K562 (cell line): ENCODE data around the gene ARNT2. TPM values are rescaled to one million over a fixed set of nuclear protein-coding genes. Genes with fewer than 3 reads are reported as not detected.

Experiments used
- ATAC-seq: fragments of 200-7000 bp; cut with Tn5 transposase; 3 replicates; pipeline ENCODE4 v1.9.1; 2020; ENCODE audit warnings: moderate library complexity
- BruUV-seq: library from RNA; stranded (reverse); fragments of 400-500 nt; replicated peaks from 2 replicates; lab custom pipeline; 2021; lab: Mats Ljungman, UMichigan
- CTCF ChIA-PET: fragments of 300-600 bp; formaldehyde crosslinking; extraction: SDS; loops from one replicate; lab custom pipeline; 2021; ENCODE audit warnings: low intra/inter-chr PET ratio; lab: Yijun Ruan, JAX
- POLR2A ChIA-PET: fragments of 300-600, 350-650 bp; sonication (Branson Sonifier 250); formaldehyde crosslinking; extraction: SDS; loops from one replicate; lab custom pipeline; 2021; ENCODE audit warnings: antibody characterized with exemption, inconsistent platforms; lab: Yijun Ruan, JAX
- DNase-seq, 4 experiments: peaks; one replicate each; pipeline versions ENCODE4 v3.0.0 to v3.0.0-alpha.2; 2011 to 2018; ENCODE audit warnings: low spot score in 3 of 4, mixed read lengths in 3 of 4; ENCODE audit errors: extremely low read depth in 1 of 4
- FAIRE-seq: peaks from 2 replicates; lab custom pipeline; 2011; peaks lifted over from hg19 to GRCh38; lab: Jason Lieb, UNC
- H2AFZ ChIP-seq: 2 replicates; pipeline ENCODE4 v1.6.0; 2011; ENCODE audit warnings: low read depth, low read length, control low read depth, inconsistent platforms
- H3K27ac ChIP-seq: fragments of 200-600 bp; 3 replicates; pipeline ENCODE4 v1.8.0; 2011; ENCODE audit warnings: low read depth, mild to moderate bottlenecking, control low read depth, inconsistent platforms, low read length, moderate library complexity, mixed read lengths; ENCODE audit errors: extremely low read depth
- H3K27me3 ChIP-seq, 2 experiments: fragments of 300-600 bp in 1 of 2; 2 replicates in 1 of 2; 3 replicates in 1 of 2; pipeline versions ENCODE4 v1.6.0 to v1.8.0; 2011; ENCODE audit warnings: inconsistent platforms in 2 of 2, low read length in 2 of 2, mild to moderate bottlenecking in 1 of 2, mixed read lengths in 1 of 2, moderate library complexity in 1 of 2; ENCODE audit not compliant: control insufficient read depth in 2 of 2, insufficient read depth in 2 of 2
- H3K36me3 ChIP-seq: fragments of 300-600 bp; 3 replicates; pipeline ENCODE4 v1.8.0; 2011; ENCODE audit warnings: mild to moderate bottlenecking, low read length, inconsistent platforms; ENCODE audit not compliant: control insufficient read depth, insufficient read depth
- H3K4me1 ChIP-seq, 2 experiments: fragments of 200-600 bp in 1 of 2; replicated peaks in 1 of 2; 2 replicates in 1 of 2; 3 replicates in 1 of 2; pipeline versions ENCODE4 v1.5.1 to v1.8.0; 2011; ENCODE audit warnings: inconsistent platforms in 2 of 2, low read length in 2 of 2, mild to moderate bottlenecking in 1 of 2, mixed read lengths in 1 of 2, moderate library complexity in 1 of 2; ENCODE audit not compliant: control insufficient read depth in 2 of 2, insufficient read depth in 2 of 2
- H3K4me2 ChIP-seq: 2 replicates; pipeline ENCODE4 v1.6.1; 2011; ENCODE audit warnings: low read length, control low read depth, inconsistent platforms, mixed read lengths; ENCODE audit not compliant: insufficient read depth
- H3K4me3 ChIP-seq: fragments of 200-600 bp; sonication (generic), shearing (Covaris generic); 2 replicates; pipeline ENCODE4 v1.5.1; 2016; ENCODE audit warnings: control low read depth, inconsistent platforms
- H3K79me2 ChIP-seq: fragments of 200-600 bp; 3 replicates; pipeline ENCODE4 v1.8.0; 2011; ENCODE audit warnings: low read length, inconsistent platforms; ENCODE audit not compliant: control insufficient read depth, insufficient read depth
- H3K9ac ChIP-seq, 2 experiments: 2 replicates each; pipeline versions ENCODE4 v1.6.0 to v1.6.1; 2011; ENCODE audit warnings: low read depth in 2 of 2, low read length in 2 of 2, control low read depth in 1 of 2, inconsistent platforms in 1 of 2, mild to moderate bottlenecking in 1 of 2, mixed read lengths in 1 of 2; ENCODE audit not compliant: insufficient read depth in 1 of 2
- H3K9me1 ChIP-seq: one replicate; pipeline ENCODE4 v1.6.0; 2011; ENCODE audit warnings: inconsistent platforms, mild to moderate bottlenecking, low read length, moderate library complexity; ENCODE audit not compliant: control insufficient read depth, insufficient read depth
- H3K9me3 ChIP-seq: replicated peaks from 2 replicates; pipeline ENCODE4 v1.5.1; 2011; ENCODE audit warnings: low read depth, low read length, inconsistent platforms; ENCODE audit not compliant: control insufficient read depth, insufficient read depth
- H4K20me1 ChIP-seq: replicated peaks from 2 replicates; pipeline ENCODE4 v1.6.1; 2011; ENCODE audit warnings: low read length, inconsistent platforms, mixed read lengths; ENCODE audit not compliant: control insufficient read depth, insufficient read depth
- ARID1B ChIP-seq: fragments of 450-650 bp; IDR thresholded peaks from 2 replicates; pipeline ENCODE4 v1.6.1; 2016; ENCODE audit warnings: antibody characterized with exemption, mild to moderate bottlenecking, inconsistent platforms
- CBFA2T3 ChIP-seq: fragments of 450-650 bp; IDR thresholded peaks from 2 replicates; pipeline ENCODE4 v1.6.1; 2017
- CTBP1 ChIP-seq: fragments of 450-650 bp; IDR thresholded peaks from 2 replicates; pipeline ENCODE4 v1.6.1; 2016; ENCODE audit warnings: borderline replicate concordance
- ESRRA ChIP-seq: fragments of 450-650 bp; IDR thresholded peaks from 2 replicates; pipeline ENCODE4 v1.6.1; 2014; ENCODE audit warnings: low read depth, mild to moderate bottlenecking, moderate library complexity, borderline replicate concordance
- GTF2B ChIP-seq: IDR thresholded peaks from 2 replicates; pipeline ENCODE4 v1.6.1; 2011; ENCODE audit not compliant: insufficient read length; ENCODE audit errors: extremely low read depth
- JUND ChIP-seq, 2 experiments: IDR thresholded peaks; 2 replicates in 1 of 2; 3 replicates in 1 of 2; pipeline ENCODE4 v1.6.1; 2011; ENCODE audit warnings: borderline replicate concordance in 2 of 2, low read depth in 2 of 2, low read length in 2 of 2, improper control_type of control experiment in 1 of 2, missing biosample characterization in 1 of 2, missing genetic modification characterization in 1 of 2, missing genetic modification reagents in 1 of 2
- KLF16 ChIP-seq: IDR thresholded peaks from 2 replicates; pipeline ENCODE4 v1.6.1; 2016; ENCODE audit warnings: antibody characterized with exemption
- MAZ ChIP-seq, 2 experiments: fragments of 450-650 bp in 1 of 2; sonication (generic) in 1 of 2; formaldehyde crosslinking; IDR thresholded peaks in 1 of 2; conservative IDR thresholded peaks in 1 of 2; 2 replicates each; pipeline versions ENCODE4 v1.4.0 to v1.5.0; 2020; ENCODE audit warnings: mild to moderate bottlenecking in 1 of 2, missing genetic modification reagents in 1 of 2
- SMAD3 ChIP-seq: fragments of 450-650 bp; formaldehyde crosslinking; conservative IDR thresholded peaks from 2 replicates; pipeline ENCODE4 v1.4.0; 2020; ENCODE audit warnings: mild to moderate bottlenecking
- VEZF1 ChIP-seq: fragments of 200-800 bp; sonication (Bioruptor generic); IDR thresholded peaks from 2 replicates; pipeline ENCODE4 v1.6.1; 2017; ENCODE audit warnings: missing genetic modification characterization, missing compliant biosample characterization
- ZBTB2 ChIP-seq: fragments of 450-650 bp; IDR thresholded peaks from 2 replicates; pipeline ENCODE4 v1.6.1; 2016; ENCODE audit warnings: antibody characterized with exemption
- ZNF766 ChIP-seq: fragments of 200-800 bp; sonication (Bioruptor generic); conservative IDR thresholded peaks from 2 replicates; pipeline ENCODE4 v1.6.1; 2016; ENCODE audit warnings: missing genetic modification characterization, missing compliant biosample characterization
- WGBS: fragments of 100-300 bp; shearing (Covaris generic); methylation state at CpG from one replicate; pipeline ENCODE4 v1.1.6; 2016; ENCODE audit warnings: low coverage, mixed read lengths; ENCODE audit not compliant: insufficient coverage; ENCODE audit errors: missing lambda C conversion rate; 5-methylcytosine and 5-hydroxymethylcytosine counted together
- in situ Hi-C: fragments of 300-500 bp; cut with MboI; formaldehyde crosslinking; loops from 4 replicates; pipeline ENCODE4 v1.15.0; 2018; ENCODE audit warnings: inconsistent platforms, mixed read lengths
- intact Hi-C: fragments of 100-400 bp; cut with micrococcal nuclease; formaldehyde crosslinking; loops from 2 replicates; pipeline ENCODE4 v1.14.2; 2022
- polyA plus RNA-seq, 8 experiments: library from polyadenylated mRNA; depleted of rRNA in 4 of 8; stranded (reverse) in 5 of 8; unstranded in 3 of 8; fragments of >200 nt; fragmentation: Nextera tagmentation in 2 of 8; fragmentation: Illumina TruSeq in 1 of 8; extraction: Ambion mirVana in 2 of 8; extraction: Trizol in 1 of 8; gene quantifications; 2 replicates each; pipeline versions ENCODE4 v1.2.1 to v1.2.3, GENCODE V29; 2011 to 2014; ENCODE audit warnings: inconsistent platforms in 1 of 8, missing spikeins in 1 of 8
- total RNA-seq, 7 experiments: library from RNA; depleted of rRNA in 6 of 7; stranded (reverse); fragments of >200 nt in 6 of 7; fragmentation: Illumina TruSeq in 2 of 7; extraction: Trizol in 2 of 7; gene quantifications; 2 replicates each; pipeline versions ENCODE4 v1.2.1 to v1.2.3, GENCODE V29; 2011 to 2021; ENCODE audit warnings: low replicate concordance in 1 of 7

ARNT2 gene
- total and polyA plus RNA-seq, 9 of the 15 experiments (the other 6 are each of a cell fraction or from before 2014, with no cell fraction given) = 0.01 TPM; not detected in 8

GRCh38 chr15:80560601-80561400 lies 156.6 kb downstream of the ARNT2 start:
- WGBS = 0% methylated on average over 10 of the region's 10 CpGs
- H3K27me3 ChIP-seq = peaks cover 0 to 37% of the 10 kb centered on the region in 2 experiments; a peak in 3 of 5 replicates
- H2AFZ ChIP-seq = no peak overlapping the region
- BruUV-seq = no TSS peak
- ChIA-PET POLR2A (interaction anchor here (1.0 kb wide), 1 partner anchor 19 kb away, joined by 3 read pairs; no protein-coding TSS in a partner anchor), CTCF (no interaction called here)
- no peak overlapping the region for H3K4me2 ChIP-seq
- H3K4me1 ChIP-seq = peaks cover 0 to 12% of the 10 kb centered on the region in 2 experiments; a peak in 3 of 5 replicates
- peaks cover 4% of the 10 kb centered on the region for H3K9me1 ChIP-seq
- DNase-seq = peak in 3 of 4 experiments; percentile 12 to 32 (median 21)
- in situ Hi-C loops (no loop called here), intact Hi-C loops (no loop called here)
- H4K20me1 ChIP-seq = no peaks in the 10 kb centered on the region; the same call in none of the 2 replicates
- no peak overlapping the region for H3K27ac ChIP-seq
- H3K4me3 ChIP-seq = no peak overlapping the region
- FAIRE-seq = no peak
- no peak overlapping the region for H3K9ac ChIP-seq
- H3K9me3 ChIP-seq = no peaks in the 10 kb centered on the region
- ATAC-seq = peak; percentile 41
- H3K36me3 ChIP-seq = no peaks in the 10 kb centered on the region
- no peaks in the 10 kb centered on the region for H3K79me2 ChIP-seq
- TF ChIP-seq KLF16 (peak; percentile 32; the same call in 1 of the 2 replicates), ZNF766 (CRISPR knock-in tag) (peak; percentile 75), GTF2B (no peak), CBFA2T3 (peak; percentile 27; the same call in 1 of the 2 replicates), SMAD3 (peak; percentile 64; the same call in 1 of the 2 replicates), MAZ (CRISPR knock-in tag; conservative IDR thresholded peaks at IDR 0.05 in 1 of 2, IDR thresholded peaks at IDR 0.05 in 1 of 2) (peak in 1 of 2 experiments; percentile 65; a peak in 1 of 4 replicates), JUND (IDR thresholded peaks at IDR 0.05; ENCODE audit: borderline replicate concordance, low read depth, low read length) (no peak), JUND (tag; IDR thresholded peaks at IDR 0.05; ENCODE audit: borderline replicate concordance, low read depth, low read length) (0 out of 3 replicates have a peak, but pooled peaks have one; percentile 29), ZBTB2 (no peak), VEZF1 (peak; percentile 58; the same call in 1 of the 2 replicates), ESRRA (peak; percentile 52; the same call in 1 of the 2 replicates), ARID1B (peak; percentile 46; the same call in 1 of the 2 replicates), CTBP1 (peak; percentile 14; the same call in 1 of the 2 replicates)
